ENCODE measurements around the gene THAP8.

Gene THAP8, protein sequence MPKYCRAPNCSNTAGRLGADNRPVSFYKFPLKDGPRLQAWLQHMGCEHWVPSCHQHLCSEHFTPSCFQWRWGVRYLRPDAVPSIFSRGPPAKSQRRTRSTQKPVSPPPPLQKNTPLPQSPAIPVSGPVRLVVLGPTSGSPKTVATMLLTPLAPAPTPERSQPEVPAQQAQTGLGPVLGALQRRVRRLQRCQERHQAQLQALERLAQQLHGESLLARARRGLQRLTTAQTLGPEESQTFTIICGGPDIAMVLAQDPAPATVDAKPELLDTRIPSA

DNA sequence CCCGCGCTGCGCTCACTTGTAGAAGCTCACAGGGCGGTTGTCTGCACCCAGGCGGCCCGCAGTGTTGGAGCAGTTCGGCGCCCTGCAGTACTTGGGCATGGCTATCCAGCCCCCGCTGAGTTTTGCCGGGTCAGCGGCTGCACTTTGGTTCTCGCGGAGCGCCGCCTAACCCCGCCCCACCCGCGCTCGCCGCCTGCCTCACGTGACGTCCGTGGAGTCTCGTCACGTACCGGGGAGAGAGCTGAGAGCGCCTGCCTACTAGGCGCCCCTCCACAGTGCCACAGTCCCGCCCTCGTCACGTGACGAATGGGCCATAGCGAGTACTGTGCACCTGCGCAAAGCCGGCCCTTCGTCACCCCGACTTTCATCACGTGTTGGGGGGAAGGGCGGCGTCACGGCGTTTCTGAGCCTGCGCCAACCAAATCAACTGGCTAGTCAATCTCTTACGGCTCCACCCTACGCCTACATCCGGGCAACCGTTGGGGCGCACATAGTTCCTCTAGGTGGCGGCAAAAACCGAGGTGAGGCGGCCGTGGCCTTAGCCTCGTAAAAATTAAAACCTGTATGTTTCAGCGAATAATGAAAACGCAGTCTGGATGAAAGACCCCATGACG lies at the start of gene THAP8:
TSS of gene THAP8 (minus strand) at position 167 of the 614 bp plus-strand sequence. CDS start at position 99, 68 bp downstream.
- DNase-seq = peak; percentile 100

- DNase-seq = no peak
Observed at GRCh38 chr19:36103040-36103626, 49.0 kb upstream of the THAP8 start.

GRCh38 chr19:36101550-36102327 lies 47.7 kb upstream of the THAP8 start:
- no peak for DNase-seq

DNA sequence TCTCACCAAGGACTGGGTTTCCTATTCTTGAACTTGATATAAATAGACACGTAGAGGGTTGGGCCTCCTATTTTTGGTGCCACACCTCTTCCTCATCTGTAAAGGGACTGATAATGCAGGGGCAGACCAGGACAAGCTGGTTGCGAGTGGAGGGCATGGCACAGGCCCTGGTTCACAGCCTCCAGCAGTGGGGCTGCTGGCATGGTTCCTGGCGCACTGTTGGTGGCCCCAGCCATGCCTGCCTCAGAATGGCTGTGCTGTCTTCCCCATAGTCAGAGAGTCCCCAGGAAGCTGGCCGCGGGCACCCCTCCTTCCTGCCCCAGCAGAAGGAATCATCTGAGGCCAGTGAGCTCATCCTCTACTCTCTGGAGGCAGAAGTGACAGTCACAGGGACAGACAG lies 46.4 kb upstream of the THAP8 start:
- no peak for DNase-seq

- no peak for DNase-seq
Observed at GRCh38 chr19:36099166-36099785, 45.2 kb upstream of the THAP8 start.

DNA sequence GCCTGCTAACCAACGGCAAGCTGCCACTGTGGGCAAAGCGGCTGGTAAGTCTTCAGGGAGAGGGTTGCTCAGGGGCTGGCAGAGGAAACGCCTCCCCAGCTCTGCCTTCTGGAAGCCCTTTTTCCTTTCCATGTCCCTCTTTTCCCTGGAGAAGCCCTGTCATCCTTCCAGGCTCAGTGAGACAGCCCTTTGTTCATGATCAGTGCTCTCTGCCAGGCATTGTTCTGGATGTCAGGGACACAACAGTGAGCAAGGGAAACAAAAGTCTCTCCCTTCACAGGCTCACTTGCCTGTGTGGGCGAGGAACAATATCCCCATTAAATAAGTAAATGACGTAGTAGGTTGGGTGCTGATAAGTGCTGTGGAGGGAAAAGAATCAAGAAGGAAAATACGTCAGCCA lies 43.0 kb upstream of the THAP8 start:
- no peak for DNase-seq

- DNase-seq = no peak
Observed at GRCh38 chr19:36093687-36094086, 39.6 kb upstream of the THAP8 start.

- no peak for DNase-seq
Observed at GRCh38 chr19:36093146-36093662, 39.1 kb upstream of the THAP8 start.

DNA sequence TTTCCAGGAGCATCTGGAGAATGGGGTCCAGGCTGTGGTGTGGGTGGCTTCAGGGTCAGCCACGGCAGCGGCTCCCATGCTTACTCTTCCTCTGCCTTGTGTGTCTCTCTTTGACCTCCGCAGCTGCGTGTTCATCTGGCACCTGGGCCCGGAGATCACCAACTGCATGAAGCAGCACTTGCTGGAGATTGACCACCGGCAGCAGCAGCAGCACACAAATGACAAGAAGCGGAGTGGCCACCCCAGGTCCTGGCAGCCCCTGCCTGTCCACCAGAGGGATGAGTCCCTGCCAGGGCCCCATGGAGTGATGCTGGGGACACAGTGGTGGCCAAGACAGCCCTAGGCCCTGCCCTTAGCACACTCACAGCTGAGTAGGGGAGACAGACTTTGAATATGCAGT lies 38.5 kb upstream of the THAP8 start:
- DNase-seq = no peak

GRCh38 chr19:36090910-36091695 lies 37.0 kb upstream of the THAP8 start:
- DNase-seq = no peak

GRCh38 chr19:36089847-36090246 lies 35.8 kb upstream of the THAP8 start:
- DNase-seq = no peak

GRCh38 chr19:36086326-36086725 lies 32.2 kb upstream of the THAP8 start:
- DNase-seq = no peak

DNA sequence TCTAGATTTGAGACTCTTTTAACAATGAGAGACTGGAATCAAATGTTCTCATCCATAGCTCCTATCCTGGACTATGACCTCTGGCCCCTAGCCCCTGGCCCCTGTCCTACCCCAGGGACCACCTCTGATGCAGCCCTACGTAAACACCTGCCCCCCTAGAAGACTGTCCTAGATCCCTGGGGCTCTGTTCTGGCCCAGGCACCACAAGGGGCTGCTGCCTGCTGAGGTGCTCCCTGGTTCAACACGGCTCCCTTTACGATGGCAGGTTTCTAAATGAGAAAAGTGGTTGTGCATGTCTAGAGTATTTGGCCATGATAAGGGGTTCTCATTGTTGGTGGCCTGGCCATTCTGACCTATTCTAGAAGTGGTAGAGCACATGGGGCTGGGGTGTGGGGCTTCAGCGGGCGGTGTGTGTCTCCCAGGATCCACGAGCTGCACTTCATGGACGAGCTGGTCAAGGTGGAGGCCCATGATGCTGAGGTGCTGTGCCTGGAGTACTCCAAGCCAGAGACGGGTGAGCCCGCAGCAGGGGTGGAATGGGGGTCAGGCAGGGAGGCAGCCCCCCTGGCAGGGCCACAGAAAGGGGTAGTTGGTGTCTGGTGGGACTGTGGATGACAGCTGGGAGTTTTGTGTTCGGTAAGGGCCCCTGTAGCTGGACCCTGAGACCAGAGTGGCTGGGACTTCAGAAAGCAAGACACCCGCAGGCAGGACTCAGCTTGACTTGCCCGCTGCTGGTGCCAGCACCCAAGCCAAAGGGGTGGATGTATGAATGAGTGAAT lies 30.3 kb upstream of the THAP8 start:
- DNase-seq = no peak

GRCh38 chr19:36082916-36083315 lies 28.8 kb upstream of the THAP8 start:
- no peak for DNase-seq

DNA sequence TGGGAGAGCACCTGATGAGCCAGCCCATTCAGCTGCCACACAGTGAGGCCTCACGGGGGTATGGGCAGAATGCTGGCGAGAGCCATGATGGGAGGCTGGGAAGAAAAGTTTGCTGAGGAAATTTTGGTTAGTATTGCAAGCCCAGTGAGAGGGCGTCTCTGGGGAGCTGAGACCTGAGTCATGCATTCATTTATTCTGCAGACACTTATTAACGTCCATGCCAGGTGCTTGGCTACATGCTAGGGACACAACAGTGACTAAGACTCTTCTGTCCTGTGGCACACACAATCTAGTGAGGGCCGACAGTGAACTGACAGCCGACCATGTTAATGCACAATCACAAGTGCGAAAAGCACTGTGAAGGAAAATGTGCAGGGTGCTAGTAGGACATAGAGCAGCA lies 27.8 kb upstream of the THAP8 start:
- no peak for DNase-seq

DNA sequence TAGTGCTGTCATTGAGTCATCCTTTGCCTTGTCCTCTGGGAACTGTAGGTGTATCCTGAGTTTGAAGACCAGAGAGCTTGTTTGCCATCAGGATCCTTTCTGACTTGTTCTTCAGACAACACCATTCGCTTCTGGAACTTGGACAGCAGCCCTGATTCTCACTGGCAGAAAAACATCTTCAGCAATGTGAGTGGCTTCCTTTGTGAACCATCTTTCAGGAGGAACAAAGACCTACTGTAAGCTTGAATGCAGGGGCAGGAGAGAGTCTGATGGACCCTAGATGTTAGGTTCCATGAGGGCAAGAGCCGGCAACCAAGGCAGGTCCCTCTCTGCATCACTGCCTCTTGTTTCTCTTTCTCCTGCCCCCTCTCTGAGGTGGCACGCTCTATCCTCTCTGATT lies 27.3 kb upstream of the THAP8 start:
- DNase-seq = no peak

- no peak for DNase-seq
Observed at GRCh38 chr19:36079389-36079945, 25.4 kb upstream of the THAP8 start.

DNA sequence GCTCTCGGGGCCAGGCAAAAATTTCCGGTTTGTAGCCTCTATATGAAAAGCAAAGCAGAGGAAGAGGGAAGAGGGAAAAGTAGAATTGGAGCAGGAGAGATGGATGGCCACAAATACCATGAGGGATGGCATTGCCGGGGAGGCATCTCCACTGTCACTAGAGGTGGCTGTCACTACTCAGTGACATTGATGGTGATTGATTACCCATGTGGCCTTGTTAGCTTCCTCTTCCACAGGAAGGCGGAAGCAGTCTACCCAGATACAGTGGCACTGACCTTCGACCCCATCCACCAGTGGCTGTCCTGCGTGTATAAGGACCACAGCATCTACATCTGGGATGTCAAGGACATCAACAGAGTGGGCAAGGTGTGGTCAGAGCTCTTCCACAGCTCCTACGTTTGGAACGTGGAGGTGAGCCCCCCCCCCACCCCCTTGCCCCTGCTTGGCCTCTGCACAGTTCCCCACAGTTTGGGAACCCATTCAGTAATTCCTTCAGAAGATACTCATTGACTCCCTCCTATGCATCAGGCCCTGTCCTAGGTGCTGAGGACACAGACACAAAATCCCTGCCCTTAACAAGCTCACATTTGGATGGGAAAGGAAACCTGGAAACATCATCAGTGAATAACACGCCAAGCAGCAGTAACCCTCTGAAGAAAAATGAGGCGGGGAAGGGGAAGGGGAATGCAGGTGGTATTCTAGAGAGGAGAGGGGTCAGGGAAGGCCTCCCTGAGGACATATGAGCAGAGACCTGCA lies 19.2 kb upstream of the THAP8 start:
- no peak for DNase-seq

- DNase-seq = no peak
Observed at GRCh38 chr19:36072081-36072480, 18.0 kb upstream of the THAP8 start.
